ENCODE data around the gene RAB4B.

The RAB4B gene, protein sequence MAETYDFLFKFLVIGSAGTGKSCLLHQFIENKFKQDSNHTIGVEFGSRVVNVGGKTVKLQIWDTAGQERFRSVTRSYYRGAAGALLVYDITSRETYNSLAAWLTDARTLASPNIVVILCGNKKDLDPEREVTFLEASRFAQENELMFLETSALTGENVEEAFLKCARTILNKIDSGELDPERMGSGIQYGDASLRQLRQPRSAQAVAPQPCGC

DNA sequence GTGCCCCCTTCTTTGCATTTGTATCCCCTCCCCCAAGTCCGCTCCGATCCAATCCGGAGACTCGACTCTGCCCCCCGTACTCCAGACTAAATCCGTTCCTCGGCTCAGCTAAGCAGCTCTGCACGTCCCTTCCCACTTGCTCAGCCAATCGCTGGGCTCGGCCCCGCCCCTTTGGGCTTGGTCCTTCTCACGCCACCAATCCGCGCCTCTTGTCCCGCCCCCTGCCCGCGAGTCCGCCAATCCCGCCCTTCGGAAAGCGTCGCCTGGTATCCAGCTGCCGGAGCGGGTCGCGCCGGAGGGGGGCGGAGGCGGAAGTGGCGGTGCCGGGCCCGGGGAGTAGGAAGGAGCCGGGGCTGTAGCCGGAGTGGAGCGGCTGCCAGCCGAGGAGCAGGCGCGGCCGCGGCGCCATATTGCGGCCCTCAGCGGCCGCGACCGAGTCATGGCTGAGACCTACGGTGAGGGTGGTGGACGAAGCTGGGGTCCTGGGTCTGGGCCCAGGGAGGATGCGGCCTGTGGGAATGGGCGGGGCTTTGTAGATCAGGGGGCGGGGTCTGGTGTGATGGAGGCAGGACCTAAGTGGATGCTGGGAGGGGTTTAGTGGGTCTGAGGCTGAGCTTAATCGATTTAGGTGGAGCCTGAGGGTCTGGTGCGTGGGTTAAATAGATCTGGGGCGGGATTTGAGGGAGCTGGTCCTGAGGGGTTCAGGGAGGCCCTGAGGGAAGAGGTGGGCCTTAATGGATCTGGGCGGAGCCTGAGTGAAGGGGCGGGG is at the start of gene RAB4B:
TSS of gene RAB4B (plus strand) at position 311 of the 769 bp plus-strand sequence. CDS start at position 440, 129 bp downstream.
- peaks cover 13% of the 10 kb centered on the region for H3K4me1 ChIP-seq (ENCODE audit: control insufficient read depth, insufficient read depth, low read length)
- TF ChIP-seq ZNF664 (tag by site-specific recombination; IDR thresholded peaks at IDR 0.05), result no peak
- TF ChIP-seq, protein P1, sequence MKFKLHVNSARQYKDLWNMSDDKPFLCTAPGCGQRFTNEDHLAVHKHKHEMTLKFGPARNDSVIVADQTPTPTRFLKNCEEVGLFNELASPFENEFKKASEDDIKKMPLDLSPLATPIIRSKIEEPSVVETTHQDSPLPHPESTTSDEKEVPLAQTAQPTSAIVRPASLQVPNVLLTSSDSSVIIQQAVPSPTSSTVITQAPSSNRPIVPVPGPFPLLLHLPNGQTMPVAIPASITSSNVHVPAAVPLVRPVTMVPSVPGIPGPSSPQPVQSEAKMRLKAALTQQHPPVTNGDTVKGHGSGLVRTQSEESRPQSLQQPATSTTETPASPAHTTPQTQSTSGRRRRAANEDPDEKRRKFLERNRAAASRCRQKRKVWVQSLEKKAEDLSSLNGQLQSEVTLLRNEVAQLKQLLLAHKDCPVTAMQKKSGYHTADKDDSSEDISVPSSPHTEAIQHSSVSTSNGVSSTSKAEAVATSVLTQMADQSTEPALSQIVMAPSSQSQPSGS (tag by site-specific recombination; IDR thresholded peaks at IDR 0.05; ENCODE audit: low read depth), result no peak
- TF ChIP-seq ZNF341 (tag by site-specific recombination; IDR thresholded peaks at IDR 0.05; ENCODE audit: low read depth), result peak; percentile 97
- TF ChIP-seq ZNF211 (tag by site-specific recombination; IDR thresholded peaks at IDR 0.05; ENCODE audit: low read depth), result no peak
- TF ChIP-seq, protein P2, sequence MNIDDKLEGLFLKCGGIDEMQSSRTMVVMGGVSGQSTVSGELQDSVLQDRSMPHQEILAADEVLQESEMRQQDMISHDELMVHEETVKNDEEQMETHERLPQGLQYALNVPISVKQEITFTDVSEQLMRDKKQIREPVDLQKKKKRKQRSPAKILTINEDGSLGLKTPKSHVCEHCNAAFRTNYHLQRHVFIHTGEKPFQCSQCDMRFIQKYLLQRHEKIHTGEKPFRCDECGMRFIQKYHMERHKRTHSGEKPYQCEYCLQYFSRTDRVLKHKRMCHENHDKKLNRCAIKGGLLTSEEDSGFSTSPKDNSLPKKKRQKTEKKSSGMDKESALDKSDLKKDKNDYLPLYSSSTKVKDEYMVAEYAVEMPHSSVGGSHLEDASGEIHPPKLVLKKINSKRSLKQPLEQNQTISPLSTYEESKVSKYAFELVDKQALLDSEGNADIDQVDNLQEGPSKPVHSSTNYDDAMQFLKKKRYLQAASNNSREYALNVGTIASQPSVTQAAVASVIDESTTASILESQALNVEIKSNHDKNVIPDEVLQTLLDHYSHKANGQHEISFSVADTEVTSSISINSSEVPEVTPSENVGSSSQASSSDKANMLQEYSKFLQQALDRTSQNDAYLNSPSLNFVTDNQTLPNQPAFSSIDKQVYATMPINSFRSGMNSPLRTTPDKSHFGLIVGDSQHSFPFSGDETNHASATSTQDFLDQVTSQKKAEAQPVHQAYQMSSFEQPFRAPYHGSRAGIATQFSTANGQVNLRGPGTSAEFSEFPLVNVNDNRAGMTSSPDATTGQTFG (tag by site-specific recombination; IDR thresholded peaks at IDR 0.05; ENCODE audit: borderline replicate concordance), result no peak
- no peak for TF ChIP-seq ZNF202 (tag by site-specific recombination; IDR thresholded peaks at IDR 0.05; ENCODE audit: borderline replicate concordance)
- TF ChIP-seq ZNF747 (tag by site-specific recombination; IDR thresholded peaks at IDR 0.05), result no peak
- TF ChIP-seq ZNF169 (tag by site-specific recombination; IDR thresholded peaks at IDR 0.05), result no peak
- TF ChIP-seq, protein P3, sequence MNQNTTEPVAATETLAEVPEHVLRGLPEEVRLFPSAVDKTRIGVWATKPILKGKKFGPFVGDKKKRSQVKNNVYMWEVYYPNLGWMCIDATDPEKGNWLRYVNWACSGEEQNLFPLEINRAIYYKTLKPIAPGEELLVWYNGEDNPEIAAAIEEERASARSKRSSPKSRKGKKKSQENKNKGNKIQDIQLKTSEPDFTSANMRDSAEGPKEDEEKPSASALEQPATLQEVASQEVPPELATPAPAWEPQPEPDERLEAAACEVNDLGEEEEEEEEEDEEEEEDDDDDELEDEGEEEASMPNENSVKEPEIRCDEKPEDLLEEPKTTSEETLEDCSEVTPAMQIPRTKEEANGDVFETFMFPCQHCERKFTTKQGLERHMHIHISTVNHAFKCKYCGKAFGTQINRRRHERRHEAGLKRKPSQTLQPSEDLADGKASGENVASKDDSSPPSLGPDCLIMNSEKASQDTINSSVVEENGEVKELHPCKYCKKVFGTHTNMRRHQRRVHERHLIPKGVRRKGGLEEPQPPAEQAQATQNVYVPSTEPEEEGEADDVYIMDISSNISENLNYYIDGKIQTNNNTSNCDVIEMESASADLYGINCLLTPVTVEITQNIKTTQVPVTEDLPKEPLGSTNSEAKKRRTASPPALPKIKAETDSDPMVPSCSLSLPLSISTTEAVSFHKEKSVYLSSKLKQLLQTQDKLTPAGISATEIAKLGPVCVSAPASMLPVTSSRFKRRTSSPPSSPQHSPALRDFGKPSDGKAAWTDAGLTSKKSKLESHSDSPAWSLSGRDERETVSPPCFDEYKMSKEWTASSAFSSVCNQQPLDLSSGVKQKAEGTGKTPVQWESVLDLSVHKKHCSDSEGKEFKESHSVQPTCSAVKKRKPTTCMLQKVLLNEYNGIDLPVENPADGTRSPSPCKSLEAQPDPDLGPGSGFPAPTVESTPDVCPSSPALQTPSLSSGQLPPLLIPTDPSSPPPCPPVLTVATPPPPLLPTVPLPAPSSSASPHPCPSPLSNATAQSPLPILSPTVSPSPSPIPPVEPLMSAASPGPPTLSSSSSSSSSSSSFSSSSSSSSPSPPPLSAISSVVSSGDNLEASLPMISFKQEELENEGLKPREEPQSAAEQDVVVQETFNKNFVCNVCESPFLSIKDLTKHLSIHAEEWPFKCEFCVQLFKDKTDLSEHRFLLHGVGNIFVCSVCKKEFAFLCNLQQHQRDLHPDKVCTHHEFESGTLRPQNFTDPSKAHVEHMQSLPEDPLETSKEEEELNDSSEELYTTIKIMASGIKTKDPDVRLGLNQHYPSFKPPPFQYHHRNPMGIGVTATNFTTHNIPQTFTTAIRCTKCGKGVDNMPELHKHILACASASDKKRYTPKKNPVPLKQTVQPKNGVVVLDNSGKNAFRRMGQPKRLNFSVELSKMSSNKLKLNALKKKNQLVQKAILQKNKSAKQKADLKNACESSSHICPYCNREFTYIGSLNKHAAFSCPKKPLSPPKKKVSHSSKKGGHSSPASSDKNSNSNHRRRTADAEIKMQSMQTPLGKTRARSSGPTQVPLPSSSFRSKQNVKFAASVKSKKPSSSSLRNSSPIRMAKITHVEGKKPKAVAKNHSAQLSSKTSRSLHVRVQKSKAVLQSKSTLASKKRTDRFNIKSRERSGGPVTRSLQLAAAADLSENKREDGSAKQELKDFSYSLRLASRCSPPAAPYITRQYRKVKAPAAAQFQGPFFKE (tag by site-specific recombination; IDR thresholded peaks at IDR 0.05; ENCODE audit: borderline replicate concordance), result no peak
- no peak for TF ChIP-seq ZNF670 (tag by site-specific recombination; IDR thresholded peaks at IDR 0.05; ENCODE audit: low read depth)
- no peak for TF ChIP-seq SCRT2 (tag by site-specific recombination; IDR thresholded peaks at IDR 0.05)
- TF ChIP-seq ZNF214 (tag by site-specific recombination; IDR thresholded peaks at IDR 0.05; ENCODE audit: borderline replicate concordance), result no peak
- no peak for TF ChIP-seq ZNF274 (IDR thresholded peaks at IDR 0.05; ENCODE audit: low read length)
- no peak for TF ChIP-seq ZNF274 (tag by site-specific recombination; IDR thresholded peaks at IDR 0.05; ENCODE audit: borderline replicate concordance)
- no peak for TF ChIP-seq ZNF19 (tag by site-specific recombination; IDR thresholded peaks at IDR 0.05; ENCODE audit: low read depth)
- TF ChIP-seq ZFP3 (tag by site-specific recombination; IDR thresholded peaks at IDR 0.05; ENCODE audit: low read depth), result no peak
- TF ChIP-seq ZNF549 (tag by site-specific recombination; IDR thresholded peaks at IDR 0.05), result no peak
- TF ChIP-seq, protein P4, sequence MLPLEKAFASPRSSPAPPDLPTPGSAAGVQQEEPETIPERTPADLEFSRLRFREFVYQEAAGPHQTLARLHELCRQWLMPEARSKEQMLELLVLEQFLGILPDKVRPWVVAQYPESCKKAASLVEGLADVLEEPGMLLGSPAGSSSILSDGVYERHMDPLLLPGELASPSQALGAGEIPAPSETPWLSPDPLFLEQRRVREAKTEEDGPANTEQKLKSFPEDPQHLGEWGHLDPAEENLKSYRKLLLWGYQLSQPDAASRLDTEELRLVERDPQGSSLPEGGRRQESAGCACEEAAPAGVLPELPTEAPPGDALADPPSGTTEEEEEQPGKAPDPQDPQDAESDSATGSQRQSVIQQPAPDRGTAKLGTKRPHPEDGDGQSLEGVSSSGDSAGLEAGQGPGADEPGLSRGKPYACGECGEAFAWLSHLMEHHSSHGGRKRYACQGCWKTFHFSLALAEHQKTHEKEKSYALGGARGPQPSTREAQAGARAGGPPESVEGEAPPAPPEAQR (tag by site-specific recombination; IDR thresholded peaks at IDR 0.05), result no peak
- no peak for TF ChIP-seq ZBTB48 (tag by site-specific recombination; IDR thresholded peaks at IDR 0.05)
- TF ChIP-seq ZNF366 (tag by site-specific recombination; conservative IDR thresholded peaks at IDR 0.05), result no peak
- no peak; the same call in 1 of the 2 replicates for TF ChIP-seq ZNF2 (tag by site-specific recombination; IDR thresholded peaks at IDR 0.05)
- no peak for TF ChIP-seq ZSCAN30 (tag by site-specific recombination; IDR thresholded peaks at IDR 0.05)
- no peak for TF ChIP-seq ZNF514 (tag by site-specific recombination; IDR thresholded peaks at IDR 0.05)
- no peak for TF ChIP-seq ZNF585B (tag by site-specific recombination; IDR thresholded peaks at IDR 0.05)
- TF ChIP-seq MYNN (tag by site-specific recombination; IDR thresholded peaks at IDR 0.05; ENCODE audit: borderline replicate concordance), result no peak
- no peak for TF ChIP-seq ZNF768 (tag by site-specific recombination; IDR thresholded peaks at IDR 0.05)

More for the DNA sequence above, at the start of gene RAB4B:
- Histone ChIP-seq H3K36me3 (ENCODE audit: control insufficient read depth in 2 of 2, insufficient read depth in 1 of 2, low read length in 2 of 2) (peaks cover 0 to 18% of the 10 kb centered on the region in 2 experiments; a peak in 1 of 3 replicates), H3K9me3 (ENCODE audit: control insufficient read depth, insufficient read depth, low read depth, low read length) (no peaks in the 10 kb centered on the region), H3K4me3 (ENCODE audit: low read depth, low read length) (peak within 1 kb of the TSS; percentile 68), H3K27ac (ENCODE audit: extremely low read depth, low read depth, low read length) (peak within 1 kb of the TSS; percentile 95)
- ChIA-PET POLR2A (interaction anchor here (0.6 to 3.2 kb wide), 45 partner anchors 9 to 1779 kb away, joined by 3 to 180 read pairs (median 6); partner anchors contain the start of genes ACTMAP, B9D2, COQ8B and EGLN2), CTCF (interaction anchor here (0.6 to 6.4 kb wide), 34 partner anchors 8 to 638 kb away, joined by 3 to 61 read pairs (median 4); partner anchors contain the start of genes EGLN2 and LTBP4)
